Ishikawa (cell line): ENCODE measurements around the gene OR2H1.

Source experiments
- CEBPB ChIP-seq: IDR thresholded peaks from 2 replicates; pipeline ENCODE4 v1.6.1; 2012
- CREB1 ChIP-seq: IDR thresholded peaks from 2 replicates; pipeline ENCODE4 v1.6.1; 2012; ENCODE audit warnings: low read depth
- EGR1 ChIP-seq: IDR thresholded peaks from 2 replicates; pipeline ENCODE4 v1.6.1; 2012
- EP300 ChIP-seq: IDR thresholded peaks from 2 replicates; pipeline ENCODE4 v1.6.1; 2012; ENCODE audit warnings: borderline replicate concordance
- FOXM1 ChIP-seq: IDR thresholded peaks from 2 replicates; pipeline ENCODE4 v1.6.1; 2012; ENCODE audit warnings: low read depth, borderline replicate concordance
- NFIC ChIP-seq: IDR thresholded peaks from 2 replicates; pipeline ENCODE4 v1.6.1; 2012
- RAD21 ChIP-seq: IDR thresholded peaks from 2 replicates; pipeline ENCODE4 v1.6.1; 2012; ENCODE audit warnings: low read depth
- TAF1 ChIP-seq: IDR thresholded peaks from 2 replicates; pipeline ENCODE4 v1.6.1; 2012; ENCODE audit warnings: low read depth, mild to moderate bottlenecking
- TCF12 ChIP-seq: IDR thresholded peaks from 2 replicates; pipeline ENCODE4 v1.6.1; 2012; ENCODE audit warnings: low read depth
- TEAD4 ChIP-seq: IDR thresholded peaks from 2 replicates; pipeline ENCODE4 v1.6.1; 2012
- YY1 ChIP-seq: IDR thresholded peaks from 2 replicates; pipeline ENCODE4 v1.6.1; 2012; ENCODE audit warnings: low read depth
- ZBTB7A ChIP-seq: IDR thresholded peaks from 2 replicates; pipeline ENCODE4 v1.6.1; 2012; ENCODE audit warnings: low read depth
- TF ChIP-seq, protein P1 (sequence below): IDR thresholded peaks from 2 replicates; pipeline ENCODE4 v1.6.1; 2012; ENCODE audit warnings: low read depth, mild to moderate bottlenecking
- TF ChIP-seq, protein P2 (sequence below): IDR thresholded peaks from 2 replicates; pipeline ENCODE4 v1.6.1; 2012
- TF ChIP-seq, protein P3 (sequence below): IDR thresholded peaks from 2 replicates; pipeline ENCODE4 v1.6.1; 2012

The OR2H1 gene

DNA sequence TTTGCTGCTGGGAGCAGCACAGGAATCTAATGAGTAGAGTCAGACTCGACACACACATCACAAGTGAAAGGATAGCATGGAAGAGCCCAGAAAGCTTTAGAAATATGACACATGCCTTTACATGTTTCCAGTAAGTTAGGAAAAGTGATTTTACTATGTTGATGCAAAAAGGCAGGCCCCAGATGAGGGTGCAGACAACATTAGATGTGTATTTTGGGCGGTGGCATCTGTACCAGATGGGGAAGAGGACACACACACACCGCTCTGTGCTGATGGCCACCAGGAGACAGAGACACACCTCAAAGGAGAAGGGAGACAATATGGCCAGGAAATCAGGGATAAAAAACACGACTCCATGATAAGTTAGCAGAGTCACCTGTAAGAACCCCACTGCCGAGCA lies 30.2 kb downstream of the OR2H1 start:
- TF ChIP-seq CREB1 = no peak
- TF ChIP-seq, protein P1, sequence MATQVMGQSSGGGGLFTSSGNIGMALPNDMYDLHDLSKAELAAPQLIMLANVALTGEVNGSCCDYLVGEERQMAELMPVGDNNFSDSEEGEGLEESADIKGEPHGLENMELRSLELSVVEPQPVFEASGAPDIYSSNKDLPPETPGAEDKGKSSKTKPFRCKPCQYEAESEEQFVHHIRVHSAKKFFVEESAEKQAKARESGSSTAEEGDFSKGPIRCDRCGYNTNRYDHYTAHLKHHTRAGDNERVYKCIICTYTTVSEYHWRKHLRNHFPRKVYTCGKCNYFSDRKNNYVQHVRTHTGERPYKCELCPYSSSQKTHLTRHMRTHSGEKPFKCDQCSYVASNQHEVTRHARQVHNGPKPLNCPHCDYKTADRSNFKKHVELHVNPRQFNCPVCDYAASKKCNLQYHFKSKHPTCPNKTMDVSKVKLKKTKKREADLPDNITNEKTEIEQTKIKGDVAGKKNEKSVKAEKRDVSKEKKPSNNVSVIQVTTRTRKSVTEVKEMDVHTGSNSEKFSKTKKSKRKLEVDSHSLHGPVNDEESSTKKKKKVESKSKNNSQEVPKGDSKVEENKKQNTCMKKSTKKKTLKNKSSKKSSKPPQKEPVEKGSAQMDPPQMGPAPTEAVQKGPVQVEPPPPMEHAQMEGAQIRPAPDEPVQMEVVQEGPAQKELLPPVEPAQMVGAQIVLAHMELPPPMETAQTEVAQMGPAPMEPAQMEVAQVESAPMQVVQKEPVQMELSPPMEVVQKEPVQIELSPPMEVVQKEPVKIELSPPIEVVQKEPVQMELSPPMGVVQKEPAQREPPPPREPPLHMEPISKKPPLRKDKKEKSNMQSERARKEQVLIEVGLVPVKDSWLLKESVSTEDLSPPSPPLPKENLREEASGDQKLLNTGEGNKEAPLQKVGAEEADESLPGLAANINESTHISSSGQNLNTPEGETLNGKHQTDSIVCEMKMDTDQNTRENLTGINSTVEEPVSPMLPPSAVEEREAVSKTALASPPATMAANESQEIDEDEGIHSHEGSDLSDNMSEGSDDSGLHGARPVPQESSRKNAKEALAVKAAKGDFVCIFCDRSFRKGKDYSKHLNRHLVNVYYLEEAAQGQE = no peak
- TF ChIP-seq EP300 = no peak
- TF ChIP-seq TEAD4 = no peak
- TF ChIP-seq CEBPB = no peak
- TF ChIP-seq, protein P2, sequence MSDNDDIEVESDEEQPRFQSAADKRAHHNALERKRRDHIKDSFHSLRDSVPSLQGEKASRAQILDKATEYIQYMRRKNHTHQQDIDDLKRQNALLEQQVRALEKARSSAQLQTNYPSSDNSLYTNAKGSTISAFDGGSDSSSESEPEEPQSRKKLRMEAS = no peak
- TF ChIP-seq NFIC = no peak
- no peak for TF ChIP-seq FOXM1
- no peak for TF ChIP-seq TAF1
- TF ChIP-seq TCF12 = no peak
- TF ChIP-seq EGR1 = no peak
- TF ChIP-seq YY1 = no peak
- TF ChIP-seq, protein P3, sequence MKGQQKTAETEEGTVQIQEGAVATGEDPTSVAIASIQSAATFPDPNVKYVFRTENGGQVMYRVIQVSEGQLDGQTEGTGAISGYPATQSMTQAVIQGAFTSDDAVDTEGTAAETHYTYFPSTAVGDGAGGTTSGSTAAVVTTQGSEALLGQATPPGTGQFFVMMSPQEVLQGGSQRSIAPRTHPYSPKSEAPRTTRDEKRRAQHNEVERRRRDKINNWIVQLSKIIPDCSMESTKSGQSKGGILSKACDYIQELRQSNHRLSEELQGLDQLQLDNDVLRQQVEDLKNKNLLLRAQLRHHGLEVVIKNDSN = no peak
- TF ChIP-seq ZBTB7A = no peak
- no peak for TF ChIP-seq RAD21

DNA sequence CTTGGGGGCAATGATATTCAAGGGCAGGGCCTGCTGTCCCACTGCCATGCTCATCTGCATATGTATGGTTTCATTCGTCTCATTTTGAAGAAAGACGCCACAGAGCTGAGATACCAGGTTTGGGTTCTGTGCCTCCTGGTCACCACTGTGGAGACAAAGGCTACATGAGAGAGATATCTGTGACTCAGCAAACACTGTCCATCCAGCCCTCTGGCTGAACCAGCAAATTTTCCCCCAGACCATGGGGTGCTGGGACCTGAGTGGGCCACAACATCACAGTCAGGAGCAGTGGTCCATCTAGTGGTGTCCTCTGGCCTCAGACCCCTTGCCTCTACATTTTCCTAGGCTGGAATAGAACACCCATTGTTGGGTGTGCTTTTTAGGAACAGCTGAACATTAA lies 30.7 kb downstream of the OR2H1 start, which contains the start of gene MAS1L:
Gene MAS1L, minus strand, starts transcription at position 297 of the 400 bp plus-strand sequence. Its CDS starts 54 bp downstream, at position 243.
- TF ChIP-seq, protein P1 = no peak
- TF ChIP-seq TCF12 = no peak
- TF ChIP-seq, protein P2 = no peak
- no peak for TF ChIP-seq CEBPB
- no peak for TF ChIP-seq TAF1
- TF ChIP-seq EP300 = no peak
- no peak for TF ChIP-seq CREB1
- TF ChIP-seq FOXM1 = no peak

DNA sequence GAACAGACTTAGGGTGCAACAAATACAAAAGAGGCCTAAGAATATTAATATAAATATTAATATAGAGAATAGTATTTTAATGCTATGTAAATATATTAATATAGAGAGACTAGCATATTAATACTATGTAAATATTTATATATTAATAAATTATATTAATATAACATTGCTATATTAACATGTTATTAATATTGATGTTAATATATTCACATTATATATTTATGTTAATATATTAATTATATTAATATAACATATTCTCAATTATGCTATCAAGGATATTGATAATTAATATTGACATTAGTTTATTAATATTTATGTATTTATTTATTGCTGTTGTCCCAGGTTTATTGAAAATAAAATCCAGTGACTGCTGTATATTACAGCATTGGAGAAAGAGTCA lies 31.9 kb downstream of the OR2H1 start:
- TF ChIP-seq CREB1 = no peak
- TF ChIP-seq EGR1 = no peak
- TF ChIP-seq, protein P3 = no peak
- TF ChIP-seq YY1 = no peak

DNA sequence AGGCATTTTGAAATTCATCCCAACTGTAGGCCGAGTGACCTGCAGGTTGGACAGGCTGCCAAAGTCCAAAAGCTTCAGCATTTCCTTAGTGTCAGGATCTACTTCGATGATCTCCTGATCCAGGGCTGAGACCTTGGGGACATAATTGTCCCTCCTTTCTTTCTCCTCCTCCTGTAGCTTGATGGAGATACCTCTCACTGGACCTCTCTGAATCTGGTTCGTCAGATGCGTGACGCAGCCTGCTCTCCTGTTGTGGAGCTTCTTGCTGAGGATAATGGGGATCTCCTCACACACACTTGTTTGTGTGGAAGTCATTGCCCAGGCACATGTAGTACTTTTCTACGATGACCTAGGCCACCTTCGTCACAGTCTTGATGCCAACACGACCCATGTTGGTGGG lies 32.3 kb downstream of the OR2H1 start:
- no peak for TF ChIP-seq CEBPB

DNA sequence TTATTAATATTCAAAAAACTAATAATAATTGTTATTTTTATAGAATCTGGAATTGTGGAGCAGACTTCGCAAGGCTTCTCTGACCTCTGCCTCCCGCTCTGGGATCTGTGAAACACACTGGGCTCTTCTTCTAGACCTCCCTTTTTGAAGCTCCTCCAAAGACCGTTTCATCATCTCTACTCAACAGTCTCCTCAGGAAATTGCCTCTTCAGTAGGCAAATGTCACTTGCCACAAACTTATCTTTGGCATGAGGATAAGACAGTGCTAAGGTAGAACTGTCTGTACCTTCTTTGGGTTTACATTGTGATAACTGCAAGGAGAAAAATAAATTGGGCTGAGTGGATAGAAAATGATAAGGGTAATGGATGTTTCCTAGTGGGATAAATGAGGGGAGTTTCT lies 33.1 kb downstream of the OR2H1 start:
- TF ChIP-seq, protein P2 = no peak
- TF ChIP-seq CEBPB (no peak), EP300 (no peak), EGR1 (no peak), ZBTB7A (no peak)
- TF ChIP-seq, protein P1 = no peak
